MCF 10A (cell line): Measurements from ENCODE around the gene EWSR1. TPM values are rescaled to one million over a fixed set of nuclear protein-coding genes. Genes with fewer than 3 reads are reported as not detected.

ENCODE experiments used
- BruUV-seq: library from RNA; stranded (reverse); fragments of 400-500 nt; replicated peaks from 2 replicates; lab custom pipeline; 2021; lab: Mats Ljungman, UMichigan
- CTCF ChIA-PET: fragments of 300-600 bp; sonication (Branson Sonifier 250); formaldehyde crosslinking; extraction: SDS; loops from one replicate; lab custom pipeline; 2021; ENCODE audit warnings: antibody characterized with exemption, inconsistent platforms; lab: Yijun Ruan, JAX
- POLR2A ChIA-PET: fragments of 300-600, 350-650 bp; sonication (Branson Sonifier 250); formaldehyde crosslinking; extraction: SDS; loops from one replicate; lab custom pipeline; 2020; ENCODE audit warnings: antibody characterized with exemption, inconsistent platforms; lab: Yijun Ruan, JAX
- DNase-seq: peaks from one replicate; pipeline ENCODE4 v3.0.0-alpha.2; 2018; ENCODE audit not compliant: unreplicated experiment
- H3K27ac Mint-ChIP-seq: one replicate; pipeline ENCODE4 v1.8.0; 2022; ENCODE audit warnings: mild to moderate bottlenecking, low read depth, mixed read lengths; ENCODE audit not compliant: unreplicated experiment
- H3K27me3 Mint-ChIP-seq: one replicate; pipeline ENCODE4 v1.8.0; 2022; ENCODE audit warnings: mixed read lengths; ENCODE audit not compliant: insufficient read depth, unreplicated experiment
- H3K36me3 Mint-ChIP-seq: one replicate; pipeline ENCODE4 v1.8.0; 2022; ENCODE audit warnings: mild to moderate bottlenecking, moderate library complexity, mixed read lengths; ENCODE audit not compliant: insufficient read depth, unreplicated experiment
- H3K4me1 Mint-ChIP-seq: one replicate; pipeline ENCODE4 v1.8.0; 2022; ENCODE audit warnings: mixed read lengths; ENCODE audit not compliant: insufficient read depth, unreplicated experiment
- H3K4me3 Mint-ChIP-seq: one replicate; pipeline ENCODE4 v1.8.0; 2022; ENCODE audit warnings: mild to moderate bottlenecking, moderate library complexity, mixed read lengths; ENCODE audit not compliant: unreplicated experiment
- H3K9me3 Mint-ChIP-seq: one replicate; pipeline ENCODE4 v1.8.0; 2022; ENCODE audit warnings: mixed read lengths; ENCODE audit not compliant: unreplicated experiment
- intact Hi-C: fragments of 100-400 bp; cut with micrococcal nuclease; formaldehyde crosslinking; loops from 2 replicates; pipeline ENCODE4 v1.14.1; 2022
- total RNA-seq: library from RNA; stranded (reverse); gene quantifications from 2 replicates; pipeline ENCODE4 v1.2.3, GENCODE V29; 2022
- TF ChIP-seq, protein P1 (sequence below): fragments of 200-600 bp; IDR thresholded peaks from one replicate; pipeline ENCODE4 v1.8.0; 2022; ENCODE audit warnings: antibody characterized with exemption, mild to moderate bottlenecking; ENCODE audit not compliant: unreplicated experiment

The EWSR1 gene
- total RNA-seq, 1 experiment from 2014 or later, result 486 TPM

DNA sequence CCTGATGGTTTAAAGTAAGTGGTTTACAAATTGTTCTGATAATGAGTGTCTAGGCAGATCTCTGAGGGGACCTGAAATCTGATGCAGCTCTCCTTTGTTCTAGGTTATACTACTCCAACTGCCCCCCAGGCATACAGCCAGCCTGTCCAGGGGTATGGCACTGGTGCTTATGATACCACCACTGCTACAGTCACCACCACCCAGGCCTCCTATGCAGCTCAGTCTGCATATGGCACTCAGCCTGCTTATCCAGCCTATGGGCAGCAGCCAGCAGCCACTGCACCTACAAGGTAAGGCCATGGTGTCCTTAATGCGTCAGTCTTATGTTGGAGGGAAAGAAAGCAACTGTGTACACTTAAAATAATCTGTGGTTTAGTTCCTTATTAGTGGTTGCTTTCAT, 9.9 kb downstream of the EWSR1 start:
- Mint-ChIP-seq H3K27me3 (no peaks in the 10 kb centered on the region), H3K9me3 (no peaks in the 10 kb centered on the region), H3K36me3 (peaks cover 100% of the 10 kb centered on the region), H3K4me1 (peaks cover 11% of the 10 kb centered on the region), H3K4me3 (no peak overlapping the region), H3K27ac (no peak overlapping the region)
- BruUV-seq, result no TSS peak
- TF ChIP-seq, protein P1, sequence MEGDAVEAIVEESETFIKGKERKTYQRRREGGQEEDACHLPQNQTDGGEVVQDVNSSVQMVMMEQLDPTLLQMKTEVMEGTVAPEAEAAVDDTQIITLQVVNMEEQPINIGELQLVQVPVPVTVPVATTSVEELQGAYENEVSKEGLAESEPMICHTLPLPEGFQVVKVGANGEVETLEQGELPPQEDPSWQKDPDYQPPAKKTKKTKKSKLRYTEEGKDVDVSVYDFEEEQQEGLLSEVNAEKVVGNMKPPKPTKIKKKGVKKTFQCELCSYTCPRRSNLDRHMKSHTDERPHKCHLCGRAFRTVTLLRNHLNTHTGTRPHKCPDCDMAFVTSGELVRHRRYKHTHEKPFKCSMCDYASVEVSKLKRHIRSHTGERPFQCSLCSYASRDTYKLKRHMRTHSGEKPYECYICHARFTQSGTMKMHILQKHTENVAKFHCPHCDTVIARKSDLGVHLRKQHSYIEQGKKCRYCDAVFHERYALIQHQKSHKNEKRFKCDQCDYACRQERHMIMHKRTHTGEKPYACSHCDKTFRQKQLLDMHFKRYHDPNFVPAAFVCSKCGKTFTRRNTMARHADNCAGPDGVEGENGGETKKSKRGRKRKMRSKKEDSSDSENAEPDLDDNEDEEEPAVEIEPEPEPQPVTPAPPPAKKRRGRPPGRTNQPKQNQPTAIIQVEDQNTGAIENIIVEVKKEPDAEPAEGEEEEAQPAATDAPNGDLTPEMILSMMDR, result no peak
- ChIA-PET CTCF (no interaction called here), POLR2A (no interaction called here)
- intact Hi-C loops, result no loop called here
- DNase-seq, result no peak

DNA sequence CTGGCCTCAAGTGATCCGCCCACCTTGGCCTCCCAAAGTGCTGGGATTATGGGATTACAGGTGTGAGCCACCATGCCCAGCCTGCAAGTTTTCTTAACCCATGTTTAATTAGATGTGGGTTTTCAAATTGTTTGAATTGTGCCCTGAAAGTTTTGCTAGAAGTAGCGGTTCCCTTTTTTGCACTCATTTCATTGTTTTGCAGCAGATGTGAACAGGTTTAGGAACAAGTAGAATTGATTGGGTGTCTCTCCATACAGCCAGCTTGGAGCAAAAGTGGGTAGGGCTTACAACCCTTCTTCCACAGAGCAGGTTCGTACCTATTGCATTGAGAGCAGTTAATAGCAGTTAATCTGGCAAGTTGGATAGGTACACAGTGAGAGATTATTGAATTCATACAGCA, 16.1 kb downstream of the EWSR1 start:
- H3K4me3 Mint-ChIP-seq, result no peak overlapping the region
- H3K27ac Mint-ChIP-seq, result no peak overlapping the region
- H3K9me3 Mint-ChIP-seq, result no peaks in the 10 kb centered on the region
- DNase-seq, result no peak
- H3K27me3 Mint-ChIP-seq, result no peaks in the 10 kb centered on the region
- ChIA-PET CTCF (no interaction called here), POLR2A (interaction anchor here (0.6 to 1.4 kb wide), 3 partner anchors 14 to 484 kb away, joined by 3 read pairs; partner anchors contain the start of gene EWSR1)
- peaks cover 100% of the 10 kb centered on the region for H3K36me3 Mint-ChIP-seq
- H3K4me1 Mint-ChIP-seq, result no peaks in the 10 kb centered on the region
- TF ChIP-seq, protein P1, result no peak
- no TSS peak for BruUV-seq
- intact Hi-C loops, result no loop called here

DNA sequence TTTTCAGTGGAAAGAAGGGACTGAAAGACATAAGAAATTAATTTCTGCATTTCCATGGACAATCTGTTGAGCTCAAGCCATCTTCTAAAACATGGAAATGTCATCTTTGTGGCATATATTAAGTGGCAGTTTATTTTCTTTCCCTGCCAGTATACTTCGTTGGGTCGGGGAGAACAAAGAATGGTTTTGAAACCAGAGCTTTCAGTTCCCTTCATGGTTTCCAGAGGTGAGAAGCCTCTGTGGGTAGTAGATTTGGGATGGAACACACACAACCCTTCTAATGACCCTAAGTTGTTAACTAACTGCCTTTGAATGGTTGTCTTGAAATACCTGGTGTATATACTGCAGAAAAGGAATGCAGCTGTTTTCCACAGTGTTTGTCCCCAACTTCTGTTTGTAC, 20.8 kb downstream of the EWSR1 start:
- no TSS peak for BruUV-seq
- no peaks in the 10 kb centered on the region for H3K27me3 Mint-ChIP-seq
- no peak overlapping the region for H3K4me3 Mint-ChIP-seq
- TF ChIP-seq, protein P1, result no peak
- CTCF ChIA-PET, result interaction anchor here (0.6 to 1.1 kb wide), 3 partner anchors 15 to 380 kb away, joined by 3 to 8 read pairs (median 3); no protein-coding TSS in a partner anchor
- no peak for DNase-seq
- H3K27ac Mint-ChIP-seq, result no peak overlapping the region
- intact Hi-C loops, result no loop called here
- peaks cover 100% of the 10 kb centered on the region for H3K36me3 Mint-ChIP-seq
- H3K9me3 Mint-ChIP-seq, result no peaks in the 10 kb centered on the region
- POLR2A ChIA-PET, result interaction anchor here (0.6 kb wide), 1 partner anchor 21 kb away, joined by 3 read pairs; no protein-coding TSS in a partner anchor
- no peaks in the 10 kb centered on the region for H3K4me1 Mint-ChIP-seq

DNA sequence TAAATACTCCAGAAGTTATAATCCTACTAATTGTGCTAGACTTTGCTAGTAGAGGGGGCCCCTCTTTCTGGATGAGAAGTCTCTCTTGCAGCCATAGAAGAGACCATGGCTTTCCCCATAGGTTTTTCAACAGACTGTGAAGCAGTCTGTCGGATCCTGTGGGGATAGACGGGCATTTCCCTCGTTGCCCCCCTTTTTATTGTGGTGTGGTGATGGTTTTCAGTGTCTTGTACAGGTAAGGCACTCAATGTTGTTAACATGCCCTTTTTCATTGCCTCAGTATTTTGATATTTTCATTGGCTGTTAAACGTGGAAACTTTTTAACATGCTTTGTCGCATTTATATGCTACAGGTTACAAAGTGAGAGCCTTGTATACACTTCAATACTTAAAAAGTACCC, 22.0 kb downstream of the EWSR1 start:
- H3K36me3 Mint-ChIP-seq, result peaks cover 100% of the 10 kb centered on the region
- no peak overlapping the region for H3K4me3 Mint-ChIP-seq
- TF ChIP-seq, protein P1, result no peak
- CTCF ChIA-PET, result no interaction called here
- H3K4me1 Mint-ChIP-seq, result no peaks in the 10 kb centered on the region
- intact Hi-C loops, result no loop called here
- no peak for DNase-seq
- no peaks in the 10 kb centered on the region for H3K9me3 Mint-ChIP-seq
- no peaks in the 10 kb centered on the region for H3K27me3 Mint-ChIP-seq
- BruUV-seq, result no TSS peak
- POLR2A ChIA-PET, result interaction anchor here (1.0 kb wide), 1 partner anchor 11 kb away, joined by 5 read pairs; no protein-coding TSS in a partner anchor
- no peak overlapping the region for H3K27ac Mint-ChIP-seq
